ENCODE measurements around the gene SLC37A4. TPM values are rescaled to one million over a fixed set of nuclear protein-coding genes. Genes with fewer than 3 reads are reported as not detected.
"Not testable (repeated sequence)": the region's sequence is repeated elsewhere in the genome, so short reads cannot be mapped to it uniquely, and the experiment has no call there.

SLC37A4 gene
- 16.9 TPM for total RNA-seq

- peak; percentile 98 for DNase-seq (ENCODE audit: low spot score)
Observed at GRCh38 chr11:119030329-119031047, at the start of gene SLC37A4. SLC37A4 (minus strand) TSS chr11:119030877.

GRCh38 chr11:119078675-119079420 is 48.2 kb upstream of the SLC37A4 start:
- DNase-seq (ENCODE audit: low spot score), result no peak

- no peak for DNase-seq (ENCODE audit: low spot score)
Observed at GRCh38 chr11:119077839-119078238, 47.2 kb upstream of the SLC37A4 start.

GRCh38 chr11:119067371-119068222 is 36.9 kb upstream of the SLC37A4 start, which contains the start of gene VPS11:
VPS11 (plus strand) TSS chr11:119067818; CDS start chr11:119067824, 6 bp downstream.
- DNase-seq (ENCODE audit: low spot score), result peak; percentile 97

- DNase-seq (ENCODE audit: low spot score), result no peak
Observed at GRCh38 chr11:119065369-119065768, 34.7 kb upstream of the SLC37A4 start.

- no peak for DNase-seq (ENCODE audit: low spot score)
Observed at GRCh38 chr11:119062779-119063178, 32.1 kb upstream of the SLC37A4 start.

GRCh38 chr11:119061256-119061655 is 30.6 kb upstream of the SLC37A4 start:
- DNase-seq (ENCODE audit: low spot score), result no peak

- not testable (repeated sequence) for DNase-seq (ENCODE audit: low spot score)
Observed at GRCh38 chr11:119059128-119059527, 28.5 kb upstream of the SLC37A4 start.

GRCh38 chr11:119057000-119057769 is 26.5 kb upstream of the SLC37A4 start, which contains the start of gene HYOU1:
HYOU1 (minus strand) TSS chr11:119057205; CDS start chr11:119056160, 1,045 bp downstream.
- peak; percentile 98 for DNase-seq (ENCODE audit: low spot score)

GRCh38 chr11:119056421-119056999 is 25.8 kb upstream of the SLC37A4 start:
- peak; percentile 54 for DNase-seq (ENCODE audit: low spot score)

- DNase-seq (ENCODE audit: low spot score), result no peak
Observed at GRCh38 chr11:119055901-119056300, 25.2 kb upstream of the SLC37A4 start.

- no peak for DNase-seq (ENCODE audit: low spot score)
Observed at GRCh38 chr11:119054418-119054817, 23.7 kb upstream of the SLC37A4 start.

- DNase-seq (ENCODE audit: low spot score), result no peak
Observed at GRCh38 chr11:119052163-119052814, 21.6 kb upstream of the SLC37A4 start.

- DNase-seq (ENCODE audit: low spot score), result no peak
Observed at GRCh38 chr11:119051440-119052162, 20.9 kb upstream of the SLC37A4 start.

GRCh38 chr11:119049081-119049480 is 18.4 kb upstream of the SLC37A4 start:
- no peak for DNase-seq (ENCODE audit: low spot score)

GRCh38 chr11:119048644-119049043 is 18.0 kb upstream of the SLC37A4 start:
- DNase-seq (ENCODE audit: low spot score), result no peak

- no peak for DNase-seq (ENCODE audit: low spot score)
Observed at GRCh38 chr11:119047205-119047604, 16.5 kb upstream of the SLC37A4 start.

GRCh38 chr11:119046489-119046888 is 15.8 kb upstream of the SLC37A4 start:
- DNase-seq (ENCODE audit: low spot score), result no peak

- DNase-seq (ENCODE audit: low spot score), result no peak
Observed at GRCh38 chr11:119044708-119045107, 14.0 kb upstream of the SLC37A4 start.

GRCh38 chr11:119042927-119043326 is 12.2 kb upstream of the SLC37A4 start:
- no peak for DNase-seq (ENCODE audit: low spot score)

All from ureter (tissue), 1 donor.